WTC11 (cell line): ENCODE results near the gene SULT1A2. TPM values are rescaled to one million over a fixed set of nuclear protein-coding genes. Genes with fewer than 3 reads are reported as not detected.

ENCODE experiments used
- ATAC-seq: fragments of 200-7000 bp; cut with Tn5 transposase; 2 replicates; pipeline ENCODE4 v1.10.0; 2021; ENCODE audit warnings: mild to moderate bottlenecking, moderate library complexity
- CTCF ChIA-PET: fragments of 300-600 bp; sonication (Branson Sonifier 250); formaldehyde crosslinking; loops from one replicate; lab custom pipeline; 2021; ENCODE audit warnings: antibody characterized with exemption; lab: Charles Lee
- POLR2A ChIA-PET: fragments of 350-600 bp; sonication (Branson Sonifier 250); formaldehyde crosslinking; loops from one replicate; lab custom pipeline; 2021; ENCODE audit warnings: antibody characterized with exemption; lab: Charles Lee
- DNase-seq: peaks from one replicate; pipeline ENCODE4 v3.0.0; 2021; ENCODE audit warnings: low spot score
- H3K27ac Mint-ChIP-seq: 2 replicates; pipeline ENCODE4 v1.8.0; 2021; ENCODE audit warnings: mixed read lengths
- H3K27me3 Mint-ChIP-seq: 2 replicates; pipeline ENCODE4 v1.8.0; 2021; ENCODE audit warnings: low read depth, mild to moderate bottlenecking, moderate library complexity, mixed read lengths
- H3K36me3 Mint-ChIP-seq: 2 replicates; pipeline ENCODE4 v1.8.0; 2021; ENCODE audit warnings: mixed read lengths
- H3K4me1 Mint-ChIP-seq: 2 replicates; pipeline ENCODE4 v1.8.0; 2022; ENCODE audit warnings: mixed read lengths
- H3K4me3 Mint-ChIP-seq: 2 replicates; pipeline ENCODE4 v1.8.0; 2021; ENCODE audit warnings: mild to moderate bottlenecking, moderate library complexity, mixed read lengths
- H3K9me3 Mint-ChIP-seq: 2 replicates; pipeline ENCODE4 v1.8.0; 2021; ENCODE audit warnings: mixed read lengths
- ATF1 ChIP-seq: sonication (generic); formaldehyde crosslinking; IDR thresholded peaks from 2 replicates; pipeline ENCODE4 v1.8.1; 2023; ENCODE audit warnings: mild to moderate bottlenecking, moderate library complexity, missing genetic modification reagents
- ELF4 ChIP-seq: sonication (generic); formaldehyde crosslinking; IDR thresholded peaks from 2 replicates; pipeline ENCODE4 v1.8.1; 2022; ENCODE audit warnings: low read depth, mild to moderate bottlenecking, moderate library complexity, missing genetic modification reagents
- JAZF1 ChIP-seq: fragments of 250-450 bp; sonication (Bioruptor Pico); IDR thresholded peaks from 2 replicates; pipeline ENCODE4 v1.9.0; 2021; ENCODE audit warnings: moderate library complexity, mild to moderate bottlenecking, inconsistent platforms
- NFE2L1 ChIP-seq: sonication (generic); formaldehyde crosslinking; IDR thresholded peaks from 2 replicates; pipeline ENCODE4 v1.8.1; 2023; ENCODE audit warnings: missing genetic modification reagents
- NR3C1 ChIP-seq: sonication (generic); formaldehyde crosslinking; conservative IDR thresholded peaks from 2 replicates; pipeline ENCODE4 v1.8.1; 2023; ENCODE audit warnings: low read depth, mild to moderate bottlenecking, missing genetic modification reagents
- OVOL2 ChIP-seq: fragments of 250-450 bp; sonication (Bioruptor Pico); IDR thresholded peaks from 2 replicates; pipeline ENCODE4 v1.9.0; 2021; ENCODE audit warnings: mild to moderate bottlenecking, borderline replicate concordance
- RELA ChIP-seq: sonication (generic); formaldehyde crosslinking; IDR thresholded peaks from 2 replicates; pipeline ENCODE4 v1.8.1; 2022; ENCODE audit warnings: missing genetic modification reagents, mild to moderate bottlenecking, borderline replicate concordance
- RORB ChIP-seq: fragments of 250-450 bp; sonication (Bioruptor Pico); IDR thresholded peaks from 2 replicates; pipeline ENCODE4 v1.9.0; 2021; ENCODE audit warnings: mild to moderate bottlenecking
- TCF7 ChIP-seq: sonication (generic); formaldehyde crosslinking; IDR thresholded peaks from 2 replicates; pipeline ENCODE4 v1.8.0; 2022; ENCODE audit warnings: mild to moderate bottlenecking, low read depth, missing genetic modification reagents, moderate library complexity
- total RNA-seq: library from RNA; stranded (reverse); gene quantifications from 3 replicates; pipeline ENCODE4 v1.2.3, GENCODE V29; 2021
- TF ChIP-seq, protein P1 (sequence below): sonication (generic); formaldehyde crosslinking; IDR thresholded peaks from 2 replicates; pipeline ENCODE4 v1.8.0; 2023; ENCODE audit warnings: mild to moderate bottlenecking, missing genetic modification reagents
- TF ChIP-seq, protein P2 (sequence below): sonication (generic); formaldehyde crosslinking; IDR thresholded peaks from 2 replicates; pipeline ENCODE4 v1.8.0; 2023; ENCODE audit warnings: missing genetic modification reagents, mild to moderate bottlenecking, borderline replicate concordance
- TF ChIP-seq, protein P3 (sequence below): sonication (generic); formaldehyde crosslinking; IDR thresholded peaks from 2 replicates; pipeline ENCODE4 v1.8.1; 2023; ENCODE audit warnings: mild to moderate bottlenecking, moderate library complexity, missing genetic modification reagents
- TF ChIP-seq, protein P4 (sequence below): fragments of 250-450 bp; sonication (Bioruptor Pico); IDR thresholded peaks from 2 replicates; pipeline ENCODE4 v1.8.0; 2021; ENCODE audit warnings: mild to moderate bottlenecking

SULT1A2 gene
- total RNA-seq, 1 experiment from 2014 or later, result 0.35 TPM

DNA sequence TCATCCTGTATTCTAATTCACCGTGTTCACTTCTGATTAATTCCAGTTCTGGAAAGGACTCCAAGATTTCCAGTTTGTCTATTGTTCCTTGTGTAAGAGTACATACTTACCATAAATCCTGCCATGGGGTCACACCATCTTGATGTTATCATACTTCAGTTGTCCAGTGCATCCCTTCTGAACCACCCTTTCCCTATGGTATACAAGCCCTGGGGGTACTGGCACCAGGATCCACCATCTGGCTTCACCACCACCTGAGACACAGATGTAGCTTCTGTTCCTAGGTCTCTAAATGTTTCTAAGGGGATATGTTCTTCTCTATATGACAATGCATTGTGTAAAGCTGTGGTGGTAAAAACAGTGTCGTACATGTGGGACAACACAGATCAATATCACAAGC lies 21.9 kb downstream of the SULT1A2 start (continued):
- TF ChIP-seq, protein P1, sequence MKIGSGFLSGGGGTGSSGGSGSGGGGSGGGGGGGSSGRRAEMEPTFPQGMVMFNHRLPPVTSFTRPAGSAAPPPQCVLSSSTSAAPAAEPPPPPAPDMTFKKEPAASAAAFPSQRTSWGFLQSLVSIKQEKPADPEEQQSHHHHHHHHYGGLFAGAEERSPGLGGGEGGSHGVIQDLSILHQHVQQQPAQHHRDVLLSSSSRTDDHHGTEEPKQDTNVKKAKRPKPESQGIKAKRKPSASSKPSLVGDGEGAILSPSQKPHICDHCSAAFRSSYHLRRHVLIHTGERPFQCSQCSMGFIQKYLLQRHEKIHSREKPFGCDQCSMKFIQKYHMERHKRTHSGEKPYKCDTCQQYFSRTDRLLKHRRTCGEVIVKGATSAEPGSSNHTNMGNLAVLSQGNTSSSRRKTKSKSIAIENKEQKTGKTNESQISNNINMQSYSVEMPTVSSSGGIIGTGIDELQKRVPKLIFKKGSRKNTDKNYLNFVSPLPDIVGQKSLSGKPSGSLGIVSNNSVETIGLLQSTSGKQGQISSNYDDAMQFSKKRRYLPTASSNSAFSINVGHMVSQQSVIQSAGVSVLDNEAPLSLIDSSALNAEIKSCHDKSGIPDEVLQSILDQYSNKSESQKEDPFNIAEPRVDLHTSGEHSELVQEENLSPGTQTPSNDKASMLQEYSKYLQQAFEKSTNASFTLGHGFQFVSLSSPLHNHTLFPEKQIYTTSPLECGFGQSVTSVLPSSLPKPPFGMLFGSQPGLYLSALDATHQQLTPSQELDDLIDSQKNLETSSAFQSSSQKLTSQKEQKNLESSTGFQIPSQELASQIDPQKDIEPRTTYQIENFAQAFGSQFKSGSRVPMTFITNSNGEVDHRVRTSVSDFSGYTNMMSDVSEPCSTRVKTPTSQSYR, result no peak
- TF ChIP-seq ELF4 (CRISPR knock-in tag), result no peak
- TF ChIP-seq NR3C1 (CRISPR knock-in tag), result no peak
- no peak for TF ChIP-seq NFE2L1
- TF ChIP-seq, protein P2, sequence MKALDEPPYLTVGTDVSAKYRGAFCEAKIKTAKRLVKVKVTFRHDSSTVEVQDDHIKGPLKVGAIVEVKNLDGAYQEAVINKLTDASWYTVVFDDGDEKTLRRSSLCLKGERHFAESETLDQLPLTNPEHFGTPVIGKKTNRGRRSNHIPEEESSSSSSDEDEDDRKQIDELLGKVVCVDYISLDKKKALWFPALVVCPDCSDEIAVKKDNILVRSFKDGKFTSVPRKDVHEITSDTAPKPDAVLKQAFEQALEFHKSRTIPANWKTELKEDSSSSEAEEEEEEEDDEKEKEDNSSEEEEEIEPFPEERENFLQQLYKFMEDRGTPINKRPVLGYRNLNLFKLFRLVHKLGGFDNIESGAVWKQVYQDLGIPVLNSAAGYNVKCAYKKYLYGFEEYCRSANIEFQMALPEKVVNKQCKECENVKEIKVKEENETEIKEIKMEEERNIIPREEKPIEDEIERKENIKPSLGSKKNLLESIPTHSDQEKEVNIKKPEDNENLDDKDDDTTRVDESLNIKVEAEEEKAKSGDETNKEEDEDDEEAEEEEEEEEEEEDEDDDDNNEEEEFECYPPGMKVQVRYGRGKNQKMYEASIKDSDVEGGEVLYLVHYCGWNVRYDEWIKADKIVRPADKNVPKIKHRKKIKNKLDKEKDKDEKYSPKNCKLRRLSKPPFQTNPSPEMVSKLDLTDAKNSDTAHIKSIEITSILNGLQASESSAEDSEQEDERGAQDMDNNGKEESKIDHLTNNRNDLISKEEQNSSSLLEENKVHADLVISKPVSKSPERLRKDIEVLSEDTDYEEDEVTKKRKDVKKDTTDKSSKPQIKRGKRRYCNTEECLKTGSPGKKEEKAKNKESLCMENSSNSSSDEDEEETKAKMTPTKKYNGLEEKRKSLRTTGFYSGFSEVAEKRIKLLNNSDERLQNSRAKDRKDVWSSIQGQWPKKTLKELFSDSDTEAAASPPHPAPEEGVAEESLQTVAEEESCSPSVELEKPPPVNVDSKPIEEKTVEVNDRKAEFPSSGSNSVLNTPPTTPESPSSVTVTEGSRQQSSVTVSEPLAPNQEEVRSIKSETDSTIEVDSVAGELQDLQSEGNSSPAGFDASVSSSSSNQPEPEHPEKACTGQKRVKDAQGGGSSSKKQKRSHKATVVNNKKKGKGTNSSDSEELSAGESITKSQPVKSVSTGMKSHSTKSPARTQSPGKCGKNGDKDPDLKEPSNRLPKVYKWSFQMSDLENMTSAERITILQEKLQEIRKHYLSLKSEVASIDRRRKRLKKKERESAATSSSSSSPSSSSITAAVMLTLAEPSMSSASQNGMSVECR (CRISPR knock-in tag), result no peak
- no peak for TF ChIP-seq RORB
- TF ChIP-seq, protein P3, sequence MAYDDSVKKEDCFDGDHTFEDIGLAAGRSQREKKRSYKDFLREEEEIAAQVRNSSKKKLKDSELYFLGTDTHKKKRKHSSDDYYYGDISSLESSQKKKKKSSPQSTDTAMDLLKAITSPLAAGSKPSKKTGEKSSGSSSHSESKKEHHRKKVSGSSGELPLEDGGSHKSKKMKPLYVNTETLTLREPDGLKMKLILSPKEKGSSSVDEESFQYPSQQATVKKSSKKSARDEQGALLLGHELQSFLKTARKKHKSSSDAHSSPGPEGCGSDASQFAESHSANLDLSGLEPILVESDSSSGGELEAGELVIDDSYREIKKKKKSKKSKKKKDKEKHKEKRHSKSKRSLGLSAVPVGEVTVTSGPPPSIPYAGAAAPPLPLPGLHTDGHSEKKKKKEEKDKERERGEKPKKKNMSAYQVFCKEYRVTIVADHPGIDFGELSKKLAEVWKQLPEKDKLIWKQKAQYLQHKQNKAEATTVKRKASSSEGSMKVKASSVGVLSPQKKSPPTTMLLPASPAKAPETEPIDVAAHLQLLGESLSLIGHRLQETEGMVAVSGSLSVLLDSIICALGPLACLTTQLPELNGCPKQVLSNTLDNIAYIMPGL (CRISPR knock-in tag), result no peak
- no peak for TF ChIP-seq OVOL2 (CRISPR knock-in tag)
- no peak for TF ChIP-seq JAZF1 (CRISPR knock-in tag)

DNA sequence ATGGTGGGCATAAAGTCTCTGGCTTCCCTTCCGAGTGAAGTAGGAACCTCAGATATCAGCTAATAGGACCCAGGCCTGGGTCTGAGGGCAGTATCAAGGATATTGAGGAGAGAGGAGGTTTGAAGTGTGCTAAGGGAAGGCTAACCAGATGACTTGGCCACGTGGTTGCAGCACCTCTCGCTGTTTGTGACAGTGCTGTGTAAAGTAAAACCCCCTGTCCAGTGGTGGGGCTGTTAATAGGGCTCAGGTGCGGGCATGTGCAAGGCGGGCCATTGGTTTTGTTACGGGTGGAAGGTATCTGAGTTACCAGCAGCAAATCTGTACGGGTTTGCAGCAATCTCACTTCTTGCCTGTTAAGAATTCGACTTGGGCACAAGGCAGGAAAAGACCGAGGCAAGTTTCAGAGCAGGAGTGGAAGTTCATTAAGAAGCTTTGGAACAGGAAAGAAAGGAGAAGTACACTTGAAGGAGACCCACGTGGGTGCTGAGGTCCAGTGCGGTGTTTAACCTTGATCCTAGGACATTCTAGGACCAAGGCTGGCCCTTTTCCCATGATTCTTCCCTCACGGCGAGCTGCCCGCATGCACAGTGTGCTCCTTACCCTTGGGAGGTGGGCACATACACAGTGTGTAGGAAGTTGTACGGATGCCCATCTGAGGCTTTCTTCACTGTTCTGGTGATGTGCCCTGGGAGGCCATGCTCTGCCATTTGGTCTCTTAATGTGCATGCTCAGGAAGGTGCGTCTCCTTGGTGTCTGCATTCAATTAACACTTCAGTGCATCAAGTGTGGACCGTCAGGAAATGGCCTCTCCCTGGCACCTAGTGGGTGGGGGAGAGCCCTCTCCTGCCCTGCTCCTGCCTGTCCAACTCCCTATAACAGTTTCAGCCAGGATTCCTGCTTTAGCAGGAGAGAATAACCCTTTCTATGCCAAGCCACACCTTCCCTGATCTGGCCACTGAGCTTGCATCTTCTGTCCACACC lies 22.8 kb downstream of the SULT1A2 start:
- POLR2A ChIA-PET, result interaction anchor here (0.6 kb wide), 1 partner anchor 338 kb away, joined by 3 read pairs; no protein-coding TSS in a partner anchor
- no peaks in the 10 kb centered on the region for H3K36me3 Mint-ChIP-seq
- H3K9me3 Mint-ChIP-seq, result no peaks in the 10 kb centered on the region
- ATAC-seq, result no peak
- H3K4me1 Mint-ChIP-seq, result peaks cover 27% of the 10 kb centered on the region
- no peak overlapping the region for H3K4me3 Mint-ChIP-seq
- DNase-seq, result no peak
- no peak overlapping the region; the same call in 1 of the 2 replicates for H3K27ac Mint-ChIP-seq
- H3K27me3 Mint-ChIP-seq, result no peaks in the 10 kb centered on the region
- CTCF ChIA-PET, result interaction anchor here (0.6 to 1.8 kb wide), 3 partner anchors 24 to 90 kb away, joined by 5 to 8 read pairs (median 5); partner anchors contain the start of gene SULT1A2
- no peak for TF ChIP-seq RELA
- TF ChIP-seq ATF1 (CRISPR knock-in tag), result no peak
- TF ChIP-seq TCF7 (CRISPR knock-in tag), result no peak
- TF ChIP-seq, protein P4, sequence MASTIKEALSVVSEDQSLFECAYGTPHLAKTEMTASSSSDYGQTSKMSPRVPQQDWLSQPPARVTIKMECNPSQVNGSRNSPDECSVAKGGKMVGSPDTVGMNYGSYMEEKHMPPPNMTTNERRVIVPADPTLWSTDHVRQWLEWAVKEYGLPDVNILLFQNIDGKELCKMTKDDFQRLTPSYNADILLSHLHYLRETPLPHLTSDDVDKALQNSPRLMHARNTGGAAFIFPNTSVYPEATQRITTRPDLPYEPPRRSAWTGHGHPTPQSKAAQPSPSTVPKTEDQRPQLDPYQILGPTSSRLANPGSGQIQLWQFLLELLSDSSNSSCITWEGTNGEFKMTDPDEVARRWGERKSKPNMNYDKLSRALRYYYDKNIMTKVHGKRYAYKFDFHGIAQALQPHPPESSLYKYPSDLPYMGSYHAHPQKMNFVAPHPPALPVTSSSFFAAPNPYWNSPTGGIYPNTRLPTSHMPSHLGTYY, result no peak
- TF ChIP-seq, all 79 proteins: peak for 0
